HepG2 (cell line): ENCODE results near the gene RAC3. TPM values are rescaled to one million over a fixed set of nuclear protein-coding genes. Genes with fewer than 3 reads are reported as not detected.
A peak's percentile ranks its signal among the peaks of the same experiment; 100 is the strongest.

ENCODE experiments used
- ATAC-seq: fragments of 200-7000 bp; cut with Tn5 transposase; 3 replicates; pipeline ENCODE4 v1.9.1; 2020; ENCODE audit warnings: mild to moderate bottlenecking, moderate library complexity
- BruUV-seq: library from RNA; stranded (reverse); fragments of 400-500 nt; replicated peaks from 2 replicates; lab custom pipeline; 2021; lab: Mats Ljungman, UMichigan
- CTCF ChIA-PET: fragments of 300-600 bp; formaldehyde crosslinking; extraction: SDS; loops from one replicate; lab custom pipeline; 2021; ENCODE audit warnings: low total read pairs, inconsistent platforms, low intra/inter-chr PET ratio; lab: Yijun Ruan, JAX
- POLR2A ChIA-PET: fragments of 350-600 bp; sonication (Branson Sonifier 250); formaldehyde crosslinking; loops from one replicate; lab custom pipeline; 2020; ENCODE audit warnings: antibody characterized with exemption, inconsistent platforms; lab: Yijun Ruan, JAX
- DNase-seq: peaks from one replicate; pipeline ENCODE4 v3.0.0-alpha.2; 2015; ENCODE audit warnings: low spot score
- FAIRE-seq: peaks from 3 replicates; lab custom pipeline; 2011; peaks lifted over from hg19 to GRCh38; lab: Jason Lieb, UNC
- H2AFZ ChIP-seq: one replicate; pipeline ENCODE4 v1.6.1; 2011; ENCODE audit warnings: low read length, inconsistent platforms
- H3K27ac ChIP-seq: fragments of 300-600 bp; 3 replicates; pipeline ENCODE4 v1.8.0; 2011; ENCODE audit warnings: mixed run types, mild to moderate bottlenecking, mixed read lengths, low read length, inconsistent platforms; ENCODE audit not compliant: insufficient read depth; ENCODE audit errors: extremely low read length
- H3K27me3 ChIP-seq, 2 experiments: fragments of 200-600 bp in 1 of 2; 2 replicates in 1 of 2; 3 replicates in 1 of 2; pipeline versions ENCODE4 v1.6.0 to v1.8.0; 2011; ENCODE audit warnings: low read length in 2 of 2, mild to moderate bottlenecking in 2 of 2, moderate library complexity in 2 of 2, inconsistent platforms in 1 of 2; ENCODE audit not compliant: insufficient read depth in 2 of 2, control insufficient read depth in 1 of 2
- H3K36me3 ChIP-seq, 2 experiments: fragments of 200-600 bp in 1 of 2; replicated peaks in 1 of 2; 2 replicates in 1 of 2; 3 replicates in 1 of 2; pipeline versions ENCODE4 v1.5.1 to v1.8.0; 2011; ENCODE audit warnings: low read length in 2 of 2, inconsistent platforms in 1 of 2; ENCODE audit not compliant: insufficient read depth in 2 of 2, control insufficient read depth in 1 of 2
- H3K4me1 ChIP-seq: 2 replicates; pipeline ENCODE4 v1.5.1; 2012; ENCODE audit warnings: low read length, inconsistent platforms; ENCODE audit not compliant: insufficient read depth
- H3K4me2 ChIP-seq: 2 replicates; pipeline ENCODE4 v1.6.0; 2011; ENCODE audit warnings: low read depth, low read length, inconsistent platforms
- H3K4me3 ChIP-seq, 3 experiments: fragments of 200-600 bp in 1 of 3; sonication (generic), shearing (Covaris generic) in 1 of 3; replicated peaks in 1 of 3; 2 replicates each; pipeline ENCODE4 v1.5.1; 2011 to 2016; ENCODE audit warnings: low read length in 3 of 3, inconsistent platforms in 2 of 3, low read depth in 2 of 3, mild to moderate bottlenecking in 2 of 3, control low read depth in 1 of 3, mixed read lengths in 1 of 3; ENCODE audit not compliant: insufficient read depth in 1 of 3
- H3K79me2 ChIP-seq: one replicate; pipeline ENCODE4 v1.6.1; 2011; ENCODE audit warnings: low read length, inconsistent platforms; ENCODE audit not compliant: insufficient read depth
- H3K9ac ChIP-seq: 2 replicates; pipeline ENCODE4 v1.6.0; 2011; ENCODE audit warnings: mild to moderate bottlenecking, low read depth, low read length, inconsistent platforms; ENCODE audit not compliant: insufficient read depth
- H3K9me3 ChIP-seq: 2 replicates; pipeline ENCODE4 v1.5.1; 2012; ENCODE audit warnings: mild to moderate bottlenecking, low read length
- H4K20me1 ChIP-seq: 2 replicates; pipeline ENCODE4 v1.6.0; 2011; ENCODE audit warnings: inconsistent platforms, mild to moderate bottlenecking, low read length, moderate library complexity; ENCODE audit not compliant: insufficient read depth
- AKNA ChIP-seq: sonication (generic); formaldehyde crosslinking; IDR thresholded peaks from 2 replicates; pipeline ENCODE4 v1.4.0; 2020; ENCODE audit warnings: missing genetic modification reagents, borderline replicate concordance
- HNF1A ChIP-seq, 2 experiments: sonication (generic) in 1 of 2; formaldehyde crosslinking in 1 of 2; IDR thresholded peaks; 2 replicates each; pipeline versions ENCODE4 v1.4.0 to v1.6.1; 2016 to 2020; ENCODE audit warnings: borderline replicate concordance in 1 of 2, low read depth in 1 of 2, mild to moderate bottlenecking in 1 of 2, missing genetic modification reagents in 1 of 2
- NFE2L2 ChIP-seq: fragments of 150-350 bp; IDR thresholded peaks from 2 replicates; pipeline ENCODE4 v1.6.1; 2014; ENCODE audit warnings: low read length
- ZBTB46 ChIP-seq: sonication (generic); formaldehyde crosslinking; IDR thresholded peaks from 2 replicates; pipeline ENCODE4 v1.4.0; 2020; ENCODE audit warnings: mild to moderate bottlenecking, missing genetic modification reagents, borderline replicate concordance
- ZMAT5 ChIP-seq: sonication (generic); formaldehyde crosslinking; IDR thresholded peaks from 2 replicates; pipeline ENCODE4 v1.5.0; 2020; ENCODE audit warnings: mild to moderate bottlenecking, low read depth, missing genetic modification reagents, borderline replicate concordance
- ZUFSP ChIP-seq: sonication (generic); formaldehyde crosslinking; IDR thresholded peaks from 2 replicates; pipeline ENCODE4 v1.9.0; 2021; ENCODE audit warnings: missing genetic modification reagents, mild to moderate bottlenecking, borderline replicate concordance
- in situ Hi-C: cut with HindIII; loops from 2 replicates; pipeline ENCODE4 v1.10.0; 2017; ENCODE audit warnings: low pct_unique_long_range_greater_than_20kb; ENCODE audit not compliant: extremely low pct_ligation_motif_present
- intact Hi-C: fragments of 100-400 bp; cut with micrococcal nuclease; formaldehyde crosslinking; loops from one replicate; pipeline ENCODE4 v1.10.0; 2022; ENCODE audit not compliant: unreplicated experiment
- polyA plus RNA-seq, 8 experiments: library from polyadenylated mRNA; depleted of rRNA in 3 of 8; stranded (reverse) in 7 of 8; unstranded in 1 of 8; fragments of >200 nt; fragmentation: Illumina TruSeq in 4 of 8; extraction: Trizol in 4 of 8; gene quantifications; 2 replicates each; pipeline versions ENCODE4 v1.2.1 to v1.2.3, GENCODE V29; 2011 to 2016; ENCODE audit warnings: low read depth in 4 of 8, missing spikeins in 1 of 8, mixed read lengths in 1 of 8; ENCODE audit not compliant: insufficient read depth in 1 of 8
- total RNA-seq, 5 experiments: library from RNA; depleted of rRNA; stranded (reverse); fragments of >200 nt; fragmentation: Illumina TruSeq; extraction: Trizol; gene quantifications; 2 replicates each; pipeline ENCODE4 v1.2.3, GENCODE V29; 2016; ENCODE audit warnings: low read depth in 1 of 5

Gene RAC3
- total and polyA plus RNA-seq, 2 of the 13 experiments (the other 11 are each of a cell fraction or from before 2014, with no cell fraction given) = 10.5 to 21.3 TPM

- no peak for TF ChIP-seq HNF1A (IDR thresholded peaks at IDR 0.05; ENCODE audit: low read depth)
- TF ChIP-seq HNF1A (CRISPR knock-in tag; IDR thresholded peaks at IDR 0.05; ENCODE audit: borderline replicate concordance) = peak; percentile 71; the same call in 1 of the 2 replicates
- TF ChIP-seq, all 625 proteins: peak for 372
Measured at GRCh38 chr17:82065638-82066303, 34.3 kb downstream of the RAC3 start, which contains the start of gene DUS1L (continued).

GRCh38 chr17:82070611-82071010, 39.1 kb downstream of the RAC3 start:
- intact Hi-C loops = no loop called here
- TF ChIP-seq NFE2L2 (no peak), ZBTB46 (CRISPR knock-in tag) (no peak), AKNA (CRISPR knock-in tag) (no peak), ZMAT5 (CRISPR knock-in tag) (no peak), ZUFSP (CRISPR knock-in tag) (no peak)

More at GRCh38 chr17:82070611-82071010, 39.1 kb downstream of the RAC3 start:
- Histone ChIP-seq H3K36me3 (no peaks in the 10 kb centered on the region), H2AFZ (no peak overlapping the region), H3K4me1 (peaks cover 14% of the 10 kb centered on the region), H3K9ac (no peak overlapping the region), H3K4me2 (no peak overlapping the region), H3K27ac (no peak overlapping the region), H3K79me2 (no peaks in the 10 kb centered on the region), H4K20me1 (no peaks in the 10 kb centered on the region), H3K9me3 (no peaks in the 10 kb centered on the region), H3K4me3 (no peak overlapping the region), H3K27me3 (peaks cover 0 to 5% of the 10 kb centered on the region in 2 experiments; a peak in 2 of 5 replicates)
- in situ Hi-C loops = no loop called here
- BruUV-seq = no TSS peak
- ATAC-seq (no peak), FAIRE-seq (no peak), DNase-seq (no peak)
- ChIA-PET CTCF (no interaction called here), POLR2A (interaction anchor here (1.4 kb wide), 1 partner anchor 28 kb away, joined by 4 read pairs; no protein-coding TSS in a partner anchor)
